HEK293 (cell line): ENCODE measurements around the gene EPO.
A peak's percentile ranks its signal among the peaks of the same experiment; 100 is the strongest.

Source experiments
- GLI4 ChIP-seq: fragments of 450-650 bp; formaldehyde crosslinking; IDR thresholded peaks from 2 replicates; pipeline ENCODE4 v1.5.1; 2016; ENCODE audit warnings: missing biosample characterization, missing genetic modification characterization
- GLIS1 ChIP-seq: fragments of 450-650 bp; formaldehyde crosslinking; IDR thresholded peaks from 2 replicates; pipeline ENCODE4 v1.5.1; 2016; ENCODE audit warnings: missing biosample characterization, missing genetic modification characterization
- HOXA7 ChIP-seq: sonication (generic); formaldehyde crosslinking; IDR thresholded peaks from 2 replicates; pipeline ENCODE4 v1.8.1; 2022; ENCODE audit warnings: missing genetic modification reagents, borderline replicate concordance
- IKZF3 ChIP-seq: fragments of 450-650 bp; IDR thresholded peaks from 2 replicates; pipeline ENCODE4 v1.5.0; 2018; ENCODE audit warnings: missing biosample characterization, mild to moderate bottlenecking, missing genetic modification characterization, moderate library complexity
- MEIS1 ChIP-seq: sonication (generic); formaldehyde crosslinking; IDR thresholded peaks from 2 replicates; pipeline ENCODE4 v1.8.1; 2022; ENCODE audit warnings: missing genetic modification reagents, mild to moderate bottlenecking, borderline replicate concordance
- OVOL3 ChIP-seq: fragments of 450-650 bp; formaldehyde crosslinking; IDR thresholded peaks from 2 replicates; pipeline ENCODE4 v1.5.1; 2016; ENCODE audit warnings: missing biosample characterization, missing genetic modification characterization
- SETDB1 ChIP-seq: IDR thresholded peaks from one replicate; pipeline ENCODE4 v1.6.1; 2017; ENCODE audit warnings: mild to moderate bottlenecking, low read length, moderate library complexity, mixed read lengths; ENCODE audit not compliant: insufficient read length
- SP2 ChIP-seq: fragments of 450-650 bp; formaldehyde crosslinking; IDR thresholded peaks from 2 replicates; pipeline ENCODE4 v1.5.1; 2016; ENCODE audit warnings: missing biosample characterization, missing genetic modification characterization
- SP3 ChIP-seq: fragments of 450-650 bp; formaldehyde crosslinking; IDR thresholded peaks from 2 replicates; pipeline ENCODE4 v1.5.1; 2016; ENCODE audit warnings: missing biosample characterization, missing genetic modification characterization
- ZBTB7A ChIP-seq: fragments of 450-650 bp; formaldehyde crosslinking; IDR thresholded peaks from 2 replicates; pipeline ENCODE4 v1.5.1; 2016; ENCODE audit warnings: low read depth, missing biosample characterization, missing genetic modification characterization
- ZBTB8A ChIP-seq: fragments of 450-650 bp; formaldehyde crosslinking; IDR thresholded peaks from 2 replicates; pipeline ENCODE4 v1.5.1; 2016; ENCODE audit warnings: missing biosample characterization, missing genetic modification characterization
- ZEB2 ChIP-seq: fragments of 450-650 bp; formaldehyde crosslinking; IDR thresholded peaks from 2 replicates; pipeline ENCODE4 v1.5.1; 2016; ENCODE audit warnings: missing biosample characterization, missing genetic modification characterization
- ZIC2 ChIP-seq: fragments of 450-650 bp; formaldehyde crosslinking; IDR thresholded peaks from 2 replicates; pipeline ENCODE4 v1.5.1; 2016; ENCODE audit warnings: missing biosample characterization, missing genetic modification characterization
- ZNF146 ChIP-seq: fragments of 450-650 bp; formaldehyde crosslinking; IDR thresholded peaks from 2 replicates; pipeline ENCODE4 v1.5.1; 2016; ENCODE audit warnings: missing biosample characterization, missing genetic modification characterization
- ZNF16 ChIP-seq: fragments of 450-650 bp; formaldehyde crosslinking; IDR thresholded peaks from 2 replicates; pipeline ENCODE4 v1.5.1; 2016; ENCODE audit warnings: low read depth, missing biosample characterization, missing genetic modification characterization
- ZNF174 ChIP-seq: fragments of 450-650 bp; formaldehyde crosslinking; IDR thresholded peaks from 2 replicates; pipeline ENCODE4 v1.5.0; 2017; ENCODE audit warnings: missing biosample characterization, mild to moderate bottlenecking, missing genetic modification characterization
- ZNF175 ChIP-seq: fragments of 450-650 bp; formaldehyde crosslinking; IDR thresholded peaks from 2 replicates; pipeline ENCODE4 v1.5.1; 2016; ENCODE audit warnings: missing biosample characterization, missing genetic modification characterization
- ZNF292 ChIP-seq: fragments of 450-650 bp; formaldehyde crosslinking; IDR thresholded peaks from 2 replicates; pipeline ENCODE4 v1.5.1; 2016; ENCODE audit warnings: low read depth, missing biosample characterization, missing genetic modification characterization, borderline replicate concordance
- ZNF433 ChIP-seq: fragments of 450-650 bp; formaldehyde crosslinking; IDR thresholded peaks from 2 replicates; pipeline ENCODE4 v1.5.1; 2016; ENCODE audit warnings: missing biosample characterization, missing genetic modification characterization, low read depth
- ZNF521 ChIP-seq: fragments of 450-650 bp; formaldehyde crosslinking; IDR thresholded peaks from 2 replicates; pipeline ENCODE4 v1.5.1; 2017; ENCODE audit warnings: missing biosample characterization, mild to moderate bottlenecking, missing genetic modification characterization
- ZNF580 ChIP-seq: fragments of 450-650 bp; formaldehyde crosslinking; IDR thresholded peaks from 2 replicates; pipeline ENCODE4 v1.5.1; 2016; ENCODE audit warnings: missing biosample characterization, missing genetic modification characterization
- ZNF585B ChIP-seq: fragments of 450-650 bp; formaldehyde crosslinking; IDR thresholded peaks from 2 replicates; pipeline ENCODE4 v1.5.1; 2016; ENCODE audit warnings: missing biosample characterization, missing genetic modification characterization
- ZNF654 ChIP-seq: fragments of 450-650 bp; formaldehyde crosslinking; IDR thresholded peaks from 2 replicates; pipeline ENCODE4 v1.5.1; 2016; ENCODE audit warnings: low read depth, missing biosample characterization, missing genetic modification characterization
- ZNF664 ChIP-seq: fragments of 450-650 bp; formaldehyde crosslinking; IDR thresholded peaks from 2 replicates; pipeline ENCODE4 v1.5.1; 2016; ENCODE audit warnings: missing biosample characterization, missing genetic modification characterization
- ZNF701 ChIP-seq: fragments of 450-650 bp; formaldehyde crosslinking; IDR thresholded peaks from 2 replicates; pipeline ENCODE4 v1.5.1; 2016; ENCODE audit warnings: missing biosample characterization, missing genetic modification characterization
- ZNF747 ChIP-seq: fragments of 450-650 bp; formaldehyde crosslinking; IDR thresholded peaks from 2 replicates; pipeline ENCODE4 v1.5.1; 2016; ENCODE audit warnings: missing biosample characterization, missing genetic modification characterization
- ZNF791 ChIP-seq: fragments of 450-650 bp; formaldehyde crosslinking; IDR thresholded peaks from 2 replicates; pipeline ENCODE4 v1.5.1; 2016; ENCODE audit warnings: missing biosample characterization, missing genetic modification characterization
- ZNF830 ChIP-seq: fragments of 450-650 bp; IDR thresholded peaks from 2 replicates; pipeline ENCODE4 v1.5.0; 2018; ENCODE audit warnings: missing biosample characterization, missing genetic modification characterization, low read depth, mild to moderate bottlenecking, moderate library complexity
- ZSCAN18 ChIP-seq: fragments of 450-650 bp; formaldehyde crosslinking; IDR thresholded peaks from 2 replicates; pipeline ENCODE4 v1.5.1; 2016; ENCODE audit warnings: missing biosample characterization, missing genetic modification characterization
- TF ChIP-seq, protein P1 (sequence below): fragments of 450-650 bp; formaldehyde crosslinking; IDR thresholded peaks from 2 replicates; pipeline ENCODE4 v1.5.1; 2016; ENCODE audit warnings: missing biosample characterization, missing genetic modification characterization
- TF ChIP-seq, protein P2 (sequence below): fragments of 450-650 bp; formaldehyde crosslinking; IDR thresholded peaks from 2 replicates; pipeline ENCODE4 v1.5.1; 2016; ENCODE audit warnings: missing biosample characterization, missing genetic modification characterization
- TF ChIP-seq, protein P3 (sequence below): fragments of 450-650 bp; formaldehyde crosslinking; IDR thresholded peaks from 2 replicates; pipeline ENCODE4 v1.5.1; 2016; ENCODE audit warnings: missing biosample characterization, missing genetic modification characterization

EPO gene

DNA sequence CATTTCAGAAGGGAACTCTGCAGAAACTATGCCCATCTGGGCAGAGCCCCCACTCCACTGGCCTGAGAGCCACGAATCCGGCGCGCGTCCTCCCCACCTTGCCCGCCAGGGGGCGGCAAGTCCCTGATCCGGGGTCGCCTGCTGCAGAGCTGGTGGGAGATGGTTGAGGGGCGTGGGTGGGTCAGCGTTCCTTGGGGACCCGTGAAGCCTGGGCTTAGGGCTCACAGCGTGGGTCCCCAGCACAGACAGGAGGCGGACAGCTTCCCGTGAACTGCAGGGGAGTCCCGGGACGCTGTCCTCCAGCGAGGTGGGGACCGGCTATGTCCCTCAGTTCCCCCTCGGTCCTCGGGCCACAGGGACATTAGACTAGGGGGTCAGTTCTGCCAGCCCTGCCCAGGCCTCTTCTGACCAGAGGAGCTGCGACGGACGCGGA, 14.9 kb upstream of the EPO start (continued):
- TF ChIP-seq ZNF16 (tag by site-specific recombination) = no peak
- no peak for TF ChIP-seq ZNF830 (tag by site-specific recombination)
- no peak for TF ChIP-seq GLI4
- TF ChIP-seq ZNF664 = no peak
- TF ChIP-seq SP2 (tag by site-specific recombination) = no peak
- TF ChIP-seq SETDB1 = no peak
- no peak for TF ChIP-seq ZNF585B (tag by site-specific recombination)
- TF ChIP-seq ZNF654 = peak; percentile 48
- 0 out of 2 replicates have a peak, but pooled peaks have one; percentile 30 for TF ChIP-seq GLIS1
- 0 out of 2 replicates have a peak, but pooled peaks have one; percentile 36 for TF ChIP-seq ZNF146
- TF ChIP-seq HOXA7 = no peak
- TF ChIP-seq, protein P1, sequence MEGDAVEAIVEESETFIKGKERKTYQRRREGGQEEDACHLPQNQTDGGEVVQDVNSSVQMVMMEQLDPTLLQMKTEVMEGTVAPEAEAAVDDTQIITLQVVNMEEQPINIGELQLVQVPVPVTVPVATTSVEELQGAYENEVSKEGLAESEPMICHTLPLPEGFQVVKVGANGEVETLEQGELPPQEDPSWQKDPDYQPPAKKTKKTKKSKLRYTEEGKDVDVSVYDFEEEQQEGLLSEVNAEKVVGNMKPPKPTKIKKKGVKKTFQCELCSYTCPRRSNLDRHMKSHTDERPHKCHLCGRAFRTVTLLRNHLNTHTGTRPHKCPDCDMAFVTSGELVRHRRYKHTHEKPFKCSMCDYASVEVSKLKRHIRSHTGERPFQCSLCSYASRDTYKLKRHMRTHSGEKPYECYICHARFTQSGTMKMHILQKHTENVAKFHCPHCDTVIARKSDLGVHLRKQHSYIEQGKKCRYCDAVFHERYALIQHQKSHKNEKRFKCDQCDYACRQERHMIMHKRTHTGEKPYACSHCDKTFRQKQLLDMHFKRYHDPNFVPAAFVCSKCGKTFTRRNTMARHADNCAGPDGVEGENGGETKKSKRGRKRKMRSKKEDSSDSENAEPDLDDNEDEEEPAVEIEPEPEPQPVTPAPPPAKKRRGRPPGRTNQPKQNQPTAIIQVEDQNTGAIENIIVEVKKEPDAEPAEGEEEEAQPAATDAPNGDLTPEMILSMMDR (tag by site-specific recombination) = peak; percentile 97
- peak; percentile 41 for TF ChIP-seq ZIC2
- TF ChIP-seq ZNF701 (tag by site-specific recombination) = no peak
- TF ChIP-seq, protein P2, sequence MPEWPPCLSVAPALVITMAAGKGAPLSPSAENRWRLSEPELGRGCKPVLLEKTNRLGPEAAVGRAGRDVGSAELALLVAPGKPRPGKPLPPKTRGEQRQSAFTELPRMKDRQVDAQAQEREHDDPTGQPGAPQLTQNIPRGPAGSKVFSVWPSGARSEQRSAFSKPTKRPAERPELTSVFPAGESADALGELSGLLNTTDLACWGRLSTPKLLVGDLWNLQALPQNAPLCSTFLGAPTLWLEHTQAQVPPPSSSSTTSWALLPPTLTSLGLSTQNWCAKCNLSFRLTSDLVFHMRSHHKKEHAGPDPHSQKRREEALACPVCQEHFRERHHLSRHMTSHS (tag by site-specific recombination) = no peak
- no peak for TF ChIP-seq ZNF521 (tag by site-specific recombination)
- TF ChIP-seq, protein P3, sequence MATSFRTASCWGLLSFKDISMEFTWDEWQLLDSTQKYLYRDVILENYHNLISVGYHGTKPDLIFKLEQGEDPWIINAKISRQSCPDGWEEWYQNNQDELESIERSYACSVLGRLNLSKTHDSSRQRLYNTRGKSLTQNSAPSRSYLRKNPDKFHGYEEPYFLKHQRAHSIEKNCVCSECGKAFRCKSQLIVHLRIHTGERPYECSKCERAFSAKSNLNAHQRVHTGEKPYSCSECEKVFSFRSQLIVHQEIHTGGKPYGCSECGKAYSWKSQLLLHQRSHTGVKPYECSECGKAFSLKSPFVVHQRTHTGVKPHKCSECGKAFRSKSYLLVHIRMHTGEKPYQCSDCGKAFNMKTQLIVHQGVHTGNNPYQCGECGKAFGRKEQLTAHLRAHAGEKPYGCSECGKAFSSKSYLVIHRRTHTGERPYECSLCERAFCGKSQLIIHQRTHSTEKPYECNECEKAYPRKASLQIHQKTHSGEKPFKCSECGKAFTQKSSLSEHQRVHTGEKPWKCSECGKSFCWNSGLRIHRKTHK (tag by site-specific recombination) = no peak
- TF ChIP-seq ZBTB7A = peak; percentile 97
- no peak for TF ChIP-seq ZNF175 (tag by site-specific recombination)
- TF ChIP-seq ZNF433 (tag by site-specific recombination) = no peak
- TF ChIP-seq SP3 (tag by site-specific recombination) = no peak
- TF ChIP-seq ZBTB8A (tag by site-specific recombination) = no peak; the same call in 1 of the 2 replicates
- no peak for TF ChIP-seq ZNF292 (tag by site-specific recombination)
- TF ChIP-seq OVOL3 (tag by site-specific recombination) = no peak
- TF ChIP-seq MEIS1 = no peak
- TF ChIP-seq ZNF791 = no peak
- TF ChIP-seq ZNF580 (tag by site-specific recombination) = no peak
- TF ChIP-seq IKZF3 (tag by site-specific recombination) = no peak
- no peak for TF ChIP-seq ZSCAN18 (tag by site-specific recombination)
- no peak for TF ChIP-seq ZEB2 (tag by site-specific recombination)
- TF ChIP-seq ZNF747 (tag by site-specific recombination) = no peak
- no peak for TF ChIP-seq ZNF174 (tag by site-specific recombination)
